ENCODE data around the gene TYRO3.

TYRO3 gene

DNA sequence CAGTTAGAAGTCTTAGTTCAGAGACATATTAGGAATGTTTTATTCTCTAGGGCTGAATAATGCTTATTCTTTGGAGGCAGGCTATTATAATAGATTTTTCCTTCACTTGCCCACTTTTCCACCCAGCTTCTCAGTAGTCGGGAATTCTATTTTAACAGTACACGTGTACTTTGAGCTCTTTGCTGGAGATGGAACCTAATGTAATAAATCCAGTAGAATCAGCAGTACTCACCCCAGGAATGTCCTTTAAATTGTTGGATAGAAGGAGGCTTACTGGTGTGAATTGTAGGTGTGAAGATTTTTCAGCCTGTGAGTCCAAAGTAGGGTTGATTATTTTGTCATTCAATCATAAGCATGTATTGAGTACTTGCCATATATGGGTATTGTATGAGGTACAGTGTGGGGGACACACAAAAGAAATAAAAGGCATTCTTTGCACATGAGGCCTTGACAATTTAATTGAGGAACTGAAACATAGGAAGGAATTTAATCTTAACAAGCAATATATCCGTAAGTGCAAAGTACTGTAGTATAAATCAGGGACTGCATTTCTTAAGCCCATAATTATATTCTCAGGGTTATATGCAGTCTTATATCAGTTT lies 71.7 kb downstream of the TYRO3 start:
- no peak overlapping the region for H3K4me2 ChIP-seq
- H3K4me1 ChIP-seq (ENCODE audit: low read depth, poor library complexity, severe bottlenecking): no peaks in the 10 kb centered on the region
- no peak overlapping the region for H3K9ac ChIP-seq
- no peaks in the 10 kb centered on the region for H3K36me3 ChIP-seq (ENCODE audit: insufficient read depth)
- no peaks in the 10 kb centered on the region for H4K20me1 ChIP-seq (ENCODE audit: insufficient read depth)
- H3K27me3 ChIP-seq (ENCODE audit: insufficient read depth, low read depth): no peaks in the 10 kb centered on the region
- TF ChIP-seq, protein P1, sequence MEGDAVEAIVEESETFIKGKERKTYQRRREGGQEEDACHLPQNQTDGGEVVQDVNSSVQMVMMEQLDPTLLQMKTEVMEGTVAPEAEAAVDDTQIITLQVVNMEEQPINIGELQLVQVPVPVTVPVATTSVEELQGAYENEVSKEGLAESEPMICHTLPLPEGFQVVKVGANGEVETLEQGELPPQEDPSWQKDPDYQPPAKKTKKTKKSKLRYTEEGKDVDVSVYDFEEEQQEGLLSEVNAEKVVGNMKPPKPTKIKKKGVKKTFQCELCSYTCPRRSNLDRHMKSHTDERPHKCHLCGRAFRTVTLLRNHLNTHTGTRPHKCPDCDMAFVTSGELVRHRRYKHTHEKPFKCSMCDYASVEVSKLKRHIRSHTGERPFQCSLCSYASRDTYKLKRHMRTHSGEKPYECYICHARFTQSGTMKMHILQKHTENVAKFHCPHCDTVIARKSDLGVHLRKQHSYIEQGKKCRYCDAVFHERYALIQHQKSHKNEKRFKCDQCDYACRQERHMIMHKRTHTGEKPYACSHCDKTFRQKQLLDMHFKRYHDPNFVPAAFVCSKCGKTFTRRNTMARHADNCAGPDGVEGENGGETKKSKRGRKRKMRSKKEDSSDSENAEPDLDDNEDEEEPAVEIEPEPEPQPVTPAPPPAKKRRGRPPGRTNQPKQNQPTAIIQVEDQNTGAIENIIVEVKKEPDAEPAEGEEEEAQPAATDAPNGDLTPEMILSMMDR (conservative IDR thresholded peaks at IDR 0.05; ENCODE audit: low read depth, low read length): no peak
- H3K27ac ChIP-seq: no peak overlapping the region
- no peaks in the 10 kb centered on the region for H3K79me2 ChIP-seq (ENCODE audit: insufficient read depth, low read depth)
- no peak overlapping the region for H3K4me3 ChIP-seq (IDR thresholded peaks at IDR 0.05; ENCODE audit: insufficient read depth, low read depth, low read length)
- H2AFZ ChIP-seq (ENCODE audit: low read depth): no peak overlapping the region

DNA sequence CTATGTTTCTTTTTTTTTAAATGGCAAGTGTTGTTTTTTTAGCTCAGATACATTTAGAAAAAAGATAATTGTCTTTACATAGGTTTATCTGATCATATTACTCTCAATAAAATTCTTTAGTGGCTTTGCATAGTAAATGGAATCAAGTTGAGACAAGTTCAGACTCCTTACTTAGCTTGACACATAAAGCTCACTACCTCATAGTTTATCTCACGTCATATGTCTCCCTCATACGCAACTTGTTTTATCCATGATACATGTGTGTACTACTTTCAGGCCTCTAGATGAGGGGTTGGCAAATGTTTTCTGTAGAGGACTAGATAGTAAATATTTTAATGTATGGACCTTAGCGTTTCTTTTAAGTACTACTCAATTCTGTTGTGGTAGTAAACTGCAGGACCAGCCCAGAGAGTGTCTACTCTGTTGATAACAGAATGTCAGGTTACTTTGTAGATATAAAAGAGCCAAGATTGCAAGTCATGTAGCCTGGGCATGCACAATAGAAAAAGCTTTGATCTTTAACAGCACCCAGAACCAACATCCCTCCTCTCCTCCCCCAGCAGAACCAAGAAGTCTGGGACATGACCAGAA lies 73.0 kb downstream of the TYRO3 start:
- no peaks in the 10 kb centered on the region for H3K27me3 ChIP-seq (ENCODE audit: insufficient read depth, low read depth)
- H3K79me2 ChIP-seq (ENCODE audit: insufficient read depth, low read depth): no peaks in the 10 kb centered on the region
- no peak overlapping the region for H3K4me2 ChIP-seq
- no peaks in the 10 kb centered on the region for H3K36me3 ChIP-seq (ENCODE audit: insufficient read depth)
- no peak overlapping the region for H3K9ac ChIP-seq
- H2AFZ ChIP-seq (ENCODE audit: low read depth): no peak overlapping the region
- TF ChIP-seq, protein P1 (conservative IDR thresholded peaks at IDR 0.05; ENCODE audit: low read depth, low read length): no peak
- no peaks in the 10 kb centered on the region for H3K4me1 ChIP-seq (ENCODE audit: low read depth, poor library complexity, severe bottlenecking)
- H3K27ac ChIP-seq: no peak overlapping the region
- H3K4me3 ChIP-seq (IDR thresholded peaks at IDR 0.05; ENCODE audit: insufficient read depth, low read depth, low read length): no peak overlapping the region
- no peaks in the 10 kb centered on the region for H4K20me1 ChIP-seq (ENCODE audit: insufficient read depth)
